IMR-90 (cell line): ENCODE data around the gene SLC22A4.

Experiments
- BHLHE40 ChIP-seq: fragments of 150-350 bp; IDR thresholded peaks from 2 replicates; pipeline ENCODE4 v1.6.1; 2016; ENCODE audit warnings: mild to moderate bottlenecking, low read depth, low read length
- CHD1 ChIP-seq: IDR thresholded peaks from 2 replicates; pipeline ENCODE4 v1.6.1; 2012; ENCODE audit warnings: low read depth, low read length, improper control_type of control experiment
- FOS ChIP-seq: fragments of 150-350 bp; IDR thresholded peaks from 2 replicates; pipeline ENCODE4 v1.6.1; 2016; ENCODE audit warnings: low read depth, low read length
- MXI1 ChIP-seq: IDR thresholded peaks from 2 replicates; pipeline ENCODE4 v1.6.1; 2012; ENCODE audit warnings: low read depth, mild to moderate bottlenecking, low read length, moderate library complexity, borderline replicate concordance
- NFE2L2 ChIP-seq: fragments of 150-350 bp; IDR thresholded peaks from 2 replicates; pipeline ENCODE4 v1.6.1; 2016; ENCODE audit warnings: low read depth, mild to moderate bottlenecking, low read length
- POLR2A ChIP-seq: IDR thresholded peaks from 2 replicates; pipeline ENCODE4 v1.6.1; 2012; ENCODE audit warnings: mild to moderate bottlenecking, low read depth, low read length
- RAD21 ChIP-seq: IDR thresholded peaks from 2 replicates; pipeline ENCODE4 v1.6.1; 2012; ENCODE audit warnings: low read length, improper control_type of control experiment
- SMC3 ChIP-seq: fragments of 150-350 bp; IDR thresholded peaks from 2 replicates; pipeline ENCODE4 v1.6.1; 2016; ENCODE audit warnings: low read depth, mild to moderate bottlenecking, antibody characterized with exemption, low read length, moderate library complexity
- TF ChIP-seq, protein P1 (sequence below): conservative IDR thresholded peaks from 2 replicates; pipeline ENCODE4 v1.5.1; 2012; ENCODE audit warnings: mild to moderate bottlenecking, low read depth, low read length, improper control_type of control experiment
- TF ChIP-seq, protein P2 (sequence below): fragments of 150-350 bp; IDR thresholded peaks from 2 replicates; pipeline ENCODE4 v1.6.1; 2017; ENCODE audit warnings: mild to moderate bottlenecking, antibody characterized with exemption, low read length, low read depth

- TF ChIP-seq FOS (no peak), MXI1 (no peak), POLR2A (no peak), CHD1 (no peak), NFE2L2 (no peak), RAD21 (no peak), BHLHE40 (no peak), SMC3 (no peak)
- TF ChIP-seq, protein P1, sequence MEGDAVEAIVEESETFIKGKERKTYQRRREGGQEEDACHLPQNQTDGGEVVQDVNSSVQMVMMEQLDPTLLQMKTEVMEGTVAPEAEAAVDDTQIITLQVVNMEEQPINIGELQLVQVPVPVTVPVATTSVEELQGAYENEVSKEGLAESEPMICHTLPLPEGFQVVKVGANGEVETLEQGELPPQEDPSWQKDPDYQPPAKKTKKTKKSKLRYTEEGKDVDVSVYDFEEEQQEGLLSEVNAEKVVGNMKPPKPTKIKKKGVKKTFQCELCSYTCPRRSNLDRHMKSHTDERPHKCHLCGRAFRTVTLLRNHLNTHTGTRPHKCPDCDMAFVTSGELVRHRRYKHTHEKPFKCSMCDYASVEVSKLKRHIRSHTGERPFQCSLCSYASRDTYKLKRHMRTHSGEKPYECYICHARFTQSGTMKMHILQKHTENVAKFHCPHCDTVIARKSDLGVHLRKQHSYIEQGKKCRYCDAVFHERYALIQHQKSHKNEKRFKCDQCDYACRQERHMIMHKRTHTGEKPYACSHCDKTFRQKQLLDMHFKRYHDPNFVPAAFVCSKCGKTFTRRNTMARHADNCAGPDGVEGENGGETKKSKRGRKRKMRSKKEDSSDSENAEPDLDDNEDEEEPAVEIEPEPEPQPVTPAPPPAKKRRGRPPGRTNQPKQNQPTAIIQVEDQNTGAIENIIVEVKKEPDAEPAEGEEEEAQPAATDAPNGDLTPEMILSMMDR: no peak
- TF ChIP-seq, protein P2, sequence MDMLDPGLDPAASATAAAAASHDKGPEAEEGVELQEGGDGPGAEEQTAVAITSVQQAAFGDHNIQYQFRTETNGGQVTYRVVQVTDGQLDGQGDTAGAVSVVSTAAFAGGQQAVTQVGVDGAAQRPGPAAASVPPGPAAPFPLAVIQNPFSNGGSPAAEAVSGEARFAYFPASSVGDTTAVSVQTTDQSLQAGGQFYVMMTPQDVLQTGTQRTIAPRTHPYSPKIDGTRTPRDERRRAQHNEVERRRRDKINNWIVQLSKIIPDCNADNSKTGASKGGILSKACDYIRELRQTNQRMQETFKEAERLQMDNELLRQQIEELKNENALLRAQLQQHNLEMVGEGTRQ: no peak
Observed at GRCh38 chr5:132321109-132321721, 27.0 kb downstream of the SLC22A4 start.
